Upper lobe of left lung (tissue), 4 donors: ENCODE results near the gene SLC25A21.

Experiments
- EP300 ChIP-seq, 4 donors: sonication (generic); formaldehyde crosslinking; IDR thresholded peaks; one replicate each; pipeline ENCODE4 v1.5.1; 2017; ENCODE audit warnings: antibody characterized with exemption in 4 of 4, control low read depth in 2 of 4
- POLR2A ChIP-seq, 4 donors: fragments of 450-650 bp; IDR thresholded peaks; one replicate each; pipeline ENCODE4 v1.5.1; 2016 to 2017; ENCODE audit warnings: antibody characterized with exemption in 4 of 4, mild to moderate bottlenecking in 2 of 4
- POLR2AphosphoS5 ChIP-seq, 2 donors: sonication (generic); formaldehyde crosslinking; IDR thresholded peaks; one replicate each; pipeline ENCODE4 v1.5.1; 2017; ENCODE audit warnings: antibody characterized with exemption in 2 of 2
- TF ChIP-seq, protein P1 (sequence below), 6 experiments: fragments of 450-650 bp in 4 of 6; fragments of 200-600 bp in 2 of 6; sonication (generic) in 2 of 6; IDR thresholded peaks; one replicate each; pipeline ENCODE4 v1.5.1; 2016 to 2019; ENCODE audit warnings: antibody characterized with exemption in 6 of 6

DNA sequence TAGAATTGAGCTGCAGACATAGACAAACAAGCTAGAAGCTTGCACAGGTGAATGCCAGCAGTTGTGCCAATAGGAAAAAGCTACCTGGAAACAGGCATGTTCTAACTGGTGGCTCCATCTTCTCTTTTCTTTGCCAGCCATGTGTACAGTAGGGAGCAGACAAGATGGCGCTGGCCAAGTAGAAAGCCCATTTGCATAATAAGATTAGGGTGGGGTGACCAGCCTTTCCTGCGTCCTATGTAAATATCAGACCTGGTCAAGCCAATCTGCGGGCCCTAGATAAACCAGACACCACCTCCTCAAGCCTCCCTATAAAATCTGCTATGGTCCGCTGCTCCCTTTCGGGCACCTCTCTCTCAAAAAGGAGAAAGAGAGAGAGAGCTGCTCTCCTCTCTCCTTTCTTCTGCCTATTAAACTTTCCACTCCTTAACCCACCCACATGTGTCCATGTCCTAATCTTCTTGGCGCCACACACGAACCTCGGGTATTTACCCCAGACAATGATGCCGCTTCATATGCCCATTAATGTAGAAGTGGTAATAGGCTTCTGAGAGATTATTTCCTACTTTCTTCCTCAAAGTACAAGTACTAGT, 201.0 kb downstream of the SLC25A21 start:
- TF ChIP-seq, protein P1, sequence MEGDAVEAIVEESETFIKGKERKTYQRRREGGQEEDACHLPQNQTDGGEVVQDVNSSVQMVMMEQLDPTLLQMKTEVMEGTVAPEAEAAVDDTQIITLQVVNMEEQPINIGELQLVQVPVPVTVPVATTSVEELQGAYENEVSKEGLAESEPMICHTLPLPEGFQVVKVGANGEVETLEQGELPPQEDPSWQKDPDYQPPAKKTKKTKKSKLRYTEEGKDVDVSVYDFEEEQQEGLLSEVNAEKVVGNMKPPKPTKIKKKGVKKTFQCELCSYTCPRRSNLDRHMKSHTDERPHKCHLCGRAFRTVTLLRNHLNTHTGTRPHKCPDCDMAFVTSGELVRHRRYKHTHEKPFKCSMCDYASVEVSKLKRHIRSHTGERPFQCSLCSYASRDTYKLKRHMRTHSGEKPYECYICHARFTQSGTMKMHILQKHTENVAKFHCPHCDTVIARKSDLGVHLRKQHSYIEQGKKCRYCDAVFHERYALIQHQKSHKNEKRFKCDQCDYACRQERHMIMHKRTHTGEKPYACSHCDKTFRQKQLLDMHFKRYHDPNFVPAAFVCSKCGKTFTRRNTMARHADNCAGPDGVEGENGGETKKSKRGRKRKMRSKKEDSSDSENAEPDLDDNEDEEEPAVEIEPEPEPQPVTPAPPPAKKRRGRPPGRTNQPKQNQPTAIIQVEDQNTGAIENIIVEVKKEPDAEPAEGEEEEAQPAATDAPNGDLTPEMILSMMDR (IDR thresholded peaks at IDR 0.05): no peak
- TF ChIP-seq POLR2AphosphoS5 (IDR thresholded peaks at IDR 0.05): no peak
- TF ChIP-seq POLR2A (IDR thresholded peaks at IDR 0.05): no peak
- no peak for TF ChIP-seq EP300 (IDR thresholded peaks at IDR 0.05)
